HepG2 (cell line): ENCODE results near the gene PAGE1. TPM values are rescaled to one million over a fixed set of nuclear protein-coding genes. Genes with fewer than 3 reads are reported as not detected.

Source experiments
- ATAC-seq: fragments of 200-7000 bp; cut with Tn5 transposase; 3 replicates; pipeline ENCODE4 v1.9.1; 2020; ENCODE audit warnings: mild to moderate bottlenecking, moderate library complexity
- BruUV-seq: library from RNA; stranded (reverse); fragments of 400-500 nt; replicated peaks from 2 replicates; lab custom pipeline; 2021; lab: Mats Ljungman, UMichigan
- CTCF ChIA-PET: fragments of 300-600 bp; formaldehyde crosslinking; extraction: SDS; loops from one replicate; lab custom pipeline; 2021; ENCODE audit warnings: low total read pairs, inconsistent platforms, low intra/inter-chr PET ratio; lab: Yijun Ruan, JAX
- POLR2A ChIA-PET: fragments of 350-600 bp; sonication (Branson Sonifier 250); formaldehyde crosslinking; loops from one replicate; lab custom pipeline; 2020; ENCODE audit warnings: antibody characterized with exemption, inconsistent platforms; lab: Yijun Ruan, JAX
- DNase-seq: peaks from one replicate; pipeline ENCODE4 v3.0.0-alpha.2; 2015; ENCODE audit warnings: low spot score
- FAIRE-seq: peaks from 3 replicates; lab custom pipeline; 2011; peaks lifted over from hg19 to GRCh38; lab: Jason Lieb, UNC
- H2AFZ ChIP-seq: one replicate; pipeline ENCODE4 v1.6.1; 2011; ENCODE audit warnings: low read length, inconsistent platforms
- H3K27ac ChIP-seq: fragments of 300-600 bp; 3 replicates; pipeline ENCODE4 v1.8.0; 2011; ENCODE audit warnings: mixed run types, mild to moderate bottlenecking, mixed read lengths, low read length, inconsistent platforms; ENCODE audit not compliant: insufficient read depth; ENCODE audit errors: extremely low read length
- H3K27me3 ChIP-seq, 2 experiments: fragments of 200-600 bp in 1 of 2; 2 replicates in 1 of 2; 3 replicates in 1 of 2; pipeline versions ENCODE4 v1.6.0 to v1.8.0; 2011; ENCODE audit warnings: low read length in 2 of 2, mild to moderate bottlenecking in 2 of 2, moderate library complexity in 2 of 2, inconsistent platforms in 1 of 2; ENCODE audit not compliant: insufficient read depth in 2 of 2, control insufficient read depth in 1 of 2
- H3K36me3 ChIP-seq, 2 experiments: fragments of 200-600 bp in 1 of 2; replicated peaks in 1 of 2; 2 replicates in 1 of 2; 3 replicates in 1 of 2; pipeline versions ENCODE4 v1.5.1 to v1.8.0; 2011; ENCODE audit warnings: low read length in 2 of 2, inconsistent platforms in 1 of 2; ENCODE audit not compliant: insufficient read depth in 2 of 2, control insufficient read depth in 1 of 2
- H3K4me1 ChIP-seq: 2 replicates; pipeline ENCODE4 v1.5.1; 2012; ENCODE audit warnings: low read length, inconsistent platforms; ENCODE audit not compliant: insufficient read depth
- H3K4me2 ChIP-seq: 2 replicates; pipeline ENCODE4 v1.6.0; 2011; ENCODE audit warnings: low read depth, low read length, inconsistent platforms
- H3K4me3 ChIP-seq, 3 experiments: fragments of 200-600 bp in 1 of 3; sonication (generic), shearing (Covaris generic) in 1 of 3; replicated peaks in 1 of 3; 2 replicates each; pipeline ENCODE4 v1.5.1; 2011 to 2016; ENCODE audit warnings: low read length in 3 of 3, inconsistent platforms in 2 of 3, low read depth in 2 of 3, mild to moderate bottlenecking in 2 of 3, control low read depth in 1 of 3, mixed read lengths in 1 of 3; ENCODE audit not compliant: insufficient read depth in 1 of 3
- H3K79me2 ChIP-seq: one replicate; pipeline ENCODE4 v1.6.1; 2011; ENCODE audit warnings: low read length, inconsistent platforms; ENCODE audit not compliant: insufficient read depth
- H3K9ac ChIP-seq: 2 replicates; pipeline ENCODE4 v1.6.0; 2011; ENCODE audit warnings: mild to moderate bottlenecking, low read depth, low read length, inconsistent platforms; ENCODE audit not compliant: insufficient read depth
- H3K9me3 ChIP-seq: 2 replicates; pipeline ENCODE4 v1.5.1; 2012; ENCODE audit warnings: mild to moderate bottlenecking, low read length
- H4K20me1 ChIP-seq: 2 replicates; pipeline ENCODE4 v1.6.0; 2011; ENCODE audit warnings: inconsistent platforms, mild to moderate bottlenecking, low read length, moderate library complexity; ENCODE audit not compliant: insufficient read depth
- CBFB ChIP-seq: sonication (generic); formaldehyde crosslinking; IDR thresholded peaks from 2 replicates; pipeline ENCODE4 v1.4.0; 2020; ENCODE audit warnings: missing genetic modification reagents
- DR1 ChIP-seq: sonication (generic); formaldehyde crosslinking; IDR thresholded peaks from 2 replicates; pipeline ENCODE4 v1.8.0; 2021; ENCODE audit warnings: mild to moderate bottlenecking, missing genetic modification reagents, inconsistent platforms
- HINFP ChIP-seq: sonication (generic); formaldehyde crosslinking; IDR thresholded peaks from 2 replicates; pipeline ENCODE4 v1.4.0; 2020; ENCODE audit warnings: low read depth, mild to moderate bottlenecking, missing genetic modification reagents
- IRF2 ChIP-seq: IDR thresholded peaks from 2 replicates; pipeline ENCODE4 v1.6.1; 2018; ENCODE audit warnings: missing genetic modification reagents, missing compliant biosample characterization
- IRF9 ChIP-seq: sonication (generic); formaldehyde crosslinking; IDR thresholded peaks from 2 replicates; pipeline ENCODE4 v1.8.0; 2022; ENCODE audit warnings: missing genetic modification reagents, mild to moderate bottlenecking, borderline replicate concordance
- JUNB ChIP-seq: sonication (generic); formaldehyde crosslinking; IDR thresholded peaks from 2 replicates; pipeline ENCODE4 v1.8.0; 2022; ENCODE audit warnings: missing genetic modification reagents, mild to moderate bottlenecking, borderline replicate concordance
- KAT2B ChIP-seq: fragments of 150-350 bp; IDR thresholded peaks from 2 replicates; pipeline ENCODE4 v1.6.1; 2014; ENCODE audit warnings: low read depth, low read length, borderline replicate concordance
- KAT8 ChIP-seq: IDR thresholded peaks from 2 replicates; pipeline ENCODE4 v1.6.1; 2016; ENCODE audit warnings: missing genetic modification reagents, missing compliant biosample characterization
- KLF12 ChIP-seq: sonication (generic); formaldehyde crosslinking; IDR thresholded peaks from 2 replicates; pipeline ENCODE4 v1.4.0; 2020; ENCODE audit warnings: missing genetic modification reagents, borderline replicate concordance
- NR0B2 ChIP-seq: sonication (generic); formaldehyde crosslinking; IDR thresholded peaks from 2 replicates; pipeline ENCODE4 v1.4.0; 2020; ENCODE audit warnings: mild to moderate bottlenecking, missing genetic modification reagents
- ONECUT2 ChIP-seq: sonication (generic); formaldehyde crosslinking; IDR thresholded peaks from 2 replicates; pipeline ENCODE4 v1.4.0; 2020; ENCODE audit warnings: missing genetic modification reagents
- PTBP1 ChIP-seq: fragments of 200-400 bp; formaldehyde crosslinking; IDR thresholded peaks from 2 replicates; pipeline ENCODE4 v1.6.1; 2018; ENCODE audit warnings: low read length, low read depth; ENCODE audit not compliant: poor library complexity, severe bottlenecking
- RAD51 ChIP-seq: fragments of 450-650 bp; IDR thresholded peaks from 2 replicates; pipeline ENCODE4 v1.6.1; 2016; ENCODE audit warnings: borderline replicate concordance
- RFX3 ChIP-seq: IDR thresholded peaks from 2 replicates; pipeline ENCODE4 v1.6.1; 2016; ENCODE audit warnings: missing biosample characterization, missing genetic modification reagents
- SPEN ChIP-seq: sonication (generic); formaldehyde crosslinking; IDR thresholded peaks from 2 replicates; pipeline ENCODE4 v1.5.1; 2020; ENCODE audit warnings: low read depth, mild to moderate bottlenecking, missing genetic modification reagents
- ZKSCAN5 ChIP-seq: sonication (generic); formaldehyde crosslinking; IDR thresholded peaks from 2 replicates; pipeline ENCODE4 v1.5.1; 2020; ENCODE audit warnings: mild to moderate bottlenecking, missing genetic modification reagents
- ZNF331 ChIP-seq: sonication (generic); formaldehyde crosslinking; IDR thresholded peaks from 2 replicates; pipeline ENCODE4 v1.4.0; 2020; ENCODE audit warnings: missing genetic modification reagents
- ZNF580 ChIP-seq: IDR thresholded peaks from 2 replicates; pipeline ENCODE4 v1.6.1; 2016; ENCODE audit warnings: low read depth, borderline replicate concordance
- WGBS: methylation state at CpG from one replicate; pipeline ENCODE4 v1.1.6; 2017; ENCODE audit warnings: low lambda C conversion rate; 5-methylcytosine and 5-hydroxymethylcytosine counted together
- in situ Hi-C: cut with HindIII; loops from 2 replicates; pipeline ENCODE4 v1.10.0; 2017; ENCODE audit warnings: low pct_unique_long_range_greater_than_20kb; ENCODE audit not compliant: extremely low pct_ligation_motif_present
- intact Hi-C: fragments of 100-400 bp; cut with micrococcal nuclease; formaldehyde crosslinking; loops from one replicate; pipeline ENCODE4 v1.10.0; 2022; ENCODE audit not compliant: unreplicated experiment
- polyA plus RNA-seq, 8 experiments: library from polyadenylated mRNA; depleted of rRNA in 3 of 8; stranded (reverse) in 7 of 8; unstranded in 1 of 8; fragments of >200 nt; fragmentation: Illumina TruSeq in 4 of 8; extraction: Trizol in 4 of 8; gene quantifications; 2 replicates each; pipeline versions ENCODE4 v1.2.1 to v1.2.3, GENCODE V29; 2011 to 2016; ENCODE audit warnings: low read depth in 4 of 8, missing spikeins in 1 of 8, mixed read lengths in 1 of 8; ENCODE audit not compliant: insufficient read depth in 1 of 8
- total RNA-seq, 5 experiments: library from RNA; depleted of rRNA; stranded (reverse); fragments of >200 nt; fragmentation: Illumina TruSeq; extraction: Trizol; gene quantifications; 2 replicates each; pipeline ENCODE4 v1.2.3, GENCODE V29; 2016; ENCODE audit warnings: low read depth in 1 of 5

PAGE1 gene
- total and polyA plus RNA-seq, 2 of the 13 experiments (the other 11 are each of a cell fraction or from before 2014, with no cell fraction given) = 0.45 to 0.93 TPM

- ATAC-seq = no peak
- no peaks in the 10 kb centered on the region for H3K27me3 ChIP-seq
- TF ChIP-seq SPEN (no peak), RFX3 (CRISPR knock-in tag) (no peak), IRF2 (CRISPR knock-in tag) (no peak), JUNB (CRISPR knock-in tag) (no peak), NR0B2 (CRISPR knock-in tag) (no peak), CBFB (CRISPR knock-in tag) (no peak), KLF12 (CRISPR knock-in tag) (no peak), RAD51 (no peak)
- TF ChIP-seq, all 625 proteins: peak for 0
- Histone ChIP-seq H3K36me3 (no peaks in the 10 kb centered on the region), H4K20me1 (no peaks in the 10 kb centered on the region), H3K9me3 (no peaks in the 10 kb centered on the region), H3K79me2 (no peaks in the 10 kb centered on the region), H3K9ac (no peak overlapping the region), H2AFZ (no peak overlapping the region), H3K4me3 (no peak overlapping the region), H3K27ac (no peak overlapping the region), H3K4me2 (no peak overlapping the region), H3K4me1 (no peaks in the 10 kb centered on the region)
- no TSS peak for BruUV-seq
- in situ Hi-C loops (no loop called here), intact Hi-C loops (no loop called here)
- ChIA-PET POLR2A (no interaction called here), CTCF (no interaction called here)
- no CpG with 5 or more reads among the region's 9 CpGs for WGBS
- FAIRE-seq (no peak), DNase-seq (no peak)
These were observed 32.1 kb upstream of the PAGE1 start for GRCh38 chrX:49727847-49728246.

GRCh38 chrX:49726966-49727365 lies 31.2 kb upstream of the PAGE1 start:
- H3K4me2 ChIP-seq = no peak overlapping the region
- H3K27ac ChIP-seq = no peak overlapping the region
- H3K79me2 ChIP-seq = no peaks in the 10 kb centered on the region
- BruUV-seq = no TSS peak
- no peak overlapping the region for H3K9ac ChIP-seq
- no peaks in the 10 kb centered on the region for H3K4me1 ChIP-seq
- ATAC-seq (no peak), FAIRE-seq (no peak), DNase-seq (no peak)
- in situ Hi-C loops (no loop called here), intact Hi-C loops (no loop called here)
- H3K27me3 ChIP-seq = no peaks in the 10 kb centered on the region
- H2AFZ ChIP-seq = no peak overlapping the region
- no peaks in the 10 kb centered on the region for H3K36me3 ChIP-seq
- no peak overlapping the region for H3K4me3 ChIP-seq
- no CpG with 5 or more reads among the region's 5 CpGs for WGBS
- POLR2A ChIA-PET = no interaction called here
- H3K9me3 ChIP-seq = no peaks in the 10 kb centered on the region
- no peaks in the 10 kb centered on the region for H4K20me1 ChIP-seq
- CTCF ChIA-PET = no interaction called here
- TF ChIP-seq DR1 (CRISPR knock-in tag) = no peak
- no peak for TF ChIP-seq ONECUT2 (CRISPR knock-in tag)
- TF ChIP-seq PTBP1 = no peak
- no peak for TF ChIP-seq KAT8
- no peak for TF ChIP-seq HINFP (CRISPR knock-in tag)
- TF ChIP-seq ZNF331 (CRISPR knock-in tag) = no peak
- no peak for TF ChIP-seq ZKSCAN5
- TF ChIP-seq IRF9 (CRISPR knock-in tag) = no peak
- no peak for TF ChIP-seq ZNF580 (CRISPR knock-in tag)
- TF ChIP-seq KAT2B = no peak
